Measurements from ENCODE around the gene DNAH9.
"Not testable (repeated sequence)": the region's sequence is repeated elsewhere in the genome, so short reads cannot be mapped to it uniquely, and the experiment has no call there.

The DNAH9 gene

GRCh38 chr17:11928436-11928835 lies 330.2 kb downstream of the DNAH9 start:
- H3K4me3 ChIP-seq (ENCODE audit: extremely low read depth, insufficient read depth, low read length, poor library complexity, severe bottlenecking): no peak overlapping the region
- no peaks in the 10 kb centered on the region for H3K36me3 ChIP-seq (ENCODE audit: control insufficient read depth, insufficient read depth, low read length)
- H3K27ac ChIP-seq (ENCODE audit: low read depth, low read length, severe bottlenecking): no peak overlapping the region
- H3K9me3 ChIP-seq (ENCODE audit: control insufficient read depth, low read length): no peaks in the 10 kb centered on the region
- peaks cover 13% of the 10 kb centered on the region for H3K4me1 ChIP-seq (ENCODE audit: control insufficient read depth, insufficient read depth, low read length, poor library complexity, severe bottlenecking)
- 34 to 51% methylated on average over 3 of the region's 4 CpGs for WGBS, 2 experiments (ENCODE audit: insufficient coverage in 2 of 2)

DNA sequence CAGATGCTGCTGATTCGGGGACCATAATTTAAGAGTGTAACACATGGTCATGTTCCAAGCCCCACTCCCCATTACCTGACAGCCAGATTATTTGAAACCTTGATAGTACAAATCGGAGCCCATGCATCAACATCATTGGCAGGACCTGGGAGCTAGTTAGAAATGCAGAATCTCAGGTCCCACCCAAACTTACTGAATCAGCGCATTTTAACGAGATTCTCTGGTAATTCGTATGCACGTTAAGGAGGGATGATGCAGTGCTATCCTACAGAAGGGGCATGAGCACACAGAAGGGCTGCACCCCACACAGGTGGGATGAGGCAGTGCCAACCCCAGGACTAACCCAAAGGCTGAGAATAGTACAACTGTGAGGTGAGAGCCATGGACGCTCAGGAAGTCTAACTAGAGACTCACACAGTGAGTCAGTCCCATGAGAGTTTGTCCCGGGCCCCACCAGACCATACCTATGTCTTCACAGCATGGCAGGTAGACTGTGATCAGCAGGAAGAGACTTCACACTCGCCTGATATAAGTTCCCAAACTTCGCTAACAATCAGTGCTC lies 334.1 kb downstream of the DNAH9 start:
- H3K4me1 ChIP-seq (ENCODE audit: control insufficient read depth, insufficient read depth, low read length, poor library complexity, severe bottlenecking): peaks cover 3% of the 10 kb centered on the region
- H3K36me3 ChIP-seq (ENCODE audit: control insufficient read depth, insufficient read depth, low read length): no peaks in the 10 kb centered on the region
- no peak overlapping the region for H3K27ac ChIP-seq (ENCODE audit: low read depth, low read length, severe bottlenecking)
- H3K4me3 ChIP-seq (ENCODE audit: extremely low read depth, insufficient read depth, low read length, poor library complexity, severe bottlenecking): no peak overlapping the region
- no peaks in the 10 kb centered on the region for H3K9me3 ChIP-seq (ENCODE audit: control insufficient read depth, low read length)
- WGBS, 2 experiments (ENCODE audit: insufficient coverage in 2 of 2): 92 to 95% methylated on average over 9 to 10 of the region's 10 CpGs

DNA sequence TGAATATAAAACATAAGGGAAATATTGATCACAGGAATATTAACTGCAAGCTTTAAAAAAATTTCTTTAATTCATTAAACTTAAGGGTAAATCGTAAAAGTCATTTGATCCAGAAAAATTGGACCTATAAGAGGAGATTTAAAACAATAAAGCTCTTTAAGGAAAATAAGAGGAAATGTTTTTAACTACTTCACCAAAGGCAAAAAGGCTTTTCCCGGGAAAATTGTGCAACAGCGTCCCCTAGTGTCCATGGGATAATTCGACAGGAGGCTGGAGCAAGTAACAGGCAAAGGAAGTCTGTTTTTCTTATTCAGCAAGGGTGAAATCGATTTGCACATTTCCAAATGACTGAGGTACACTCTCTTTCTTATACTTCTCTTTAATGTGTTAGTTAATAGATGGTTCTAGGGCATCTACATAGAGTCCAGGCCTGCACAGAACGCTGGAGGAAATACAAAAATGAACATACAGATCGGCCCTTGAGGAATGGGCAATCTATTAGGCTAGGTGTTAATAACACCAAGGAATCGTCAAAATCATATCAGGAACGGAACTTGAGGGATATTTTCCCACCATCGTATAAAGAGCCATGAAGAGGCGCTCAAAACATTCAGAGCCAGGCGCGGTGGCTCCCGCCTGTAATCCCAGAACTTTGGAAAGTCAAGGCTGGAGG lies 337.6 kb downstream of the DNAH9 start:
- 44 to 61% methylated on average over 9 to 11 of the region's 14 CpGs for WGBS, 2 experiments (ENCODE audit: insufficient coverage in 2 of 2)
- H3K9me3 ChIP-seq (ENCODE audit: control insufficient read depth, low read length): no peaks in the 10 kb centered on the region
- H3K36me3 ChIP-seq (ENCODE audit: control insufficient read depth, insufficient read depth, low read length): no peaks in the 10 kb centered on the region
- no peaks in the 10 kb centered on the region for H3K4me1 ChIP-seq (ENCODE audit: control insufficient read depth, insufficient read depth, low read length, poor library complexity, severe bottlenecking)
- no peak overlapping the region for H3K4me3 ChIP-seq (ENCODE audit: extremely low read depth, insufficient read depth, low read length, poor library complexity, severe bottlenecking)
- H3K27ac ChIP-seq (ENCODE audit: low read depth, low read length, severe bottlenecking): no peak overlapping the region

- Histone ChIP-seq H3K27ac (ENCODE audit: low read depth, low read length, severe bottlenecking) (no peak overlapping the region), H3K4me3 (ENCODE audit: extremely low read depth, insufficient read depth, low read length, poor library complexity, severe bottlenecking) (no peak overlapping the region), H3K9me3 (ENCODE audit: control insufficient read depth, low read length) (no peaks in the 10 kb centered on the region), H3K4me1 (ENCODE audit: control insufficient read depth, insufficient read depth, low read length, poor library complexity, severe bottlenecking) (peaks cover 6% of the 10 kb centered on the region), H3K36me3 (ENCODE audit: control insufficient read depth, insufficient read depth, low read length) (no peaks in the 10 kb centered on the region)
- WGBS, 2 experiments (ENCODE audit: insufficient coverage in 2 of 2): 67 to 100% methylated on average over 1 of the region's 2 CpGs
These were observed 342.6 kb downstream of the DNAH9 start for GRCh38 chr17:11940904-11941303.

DNA sequence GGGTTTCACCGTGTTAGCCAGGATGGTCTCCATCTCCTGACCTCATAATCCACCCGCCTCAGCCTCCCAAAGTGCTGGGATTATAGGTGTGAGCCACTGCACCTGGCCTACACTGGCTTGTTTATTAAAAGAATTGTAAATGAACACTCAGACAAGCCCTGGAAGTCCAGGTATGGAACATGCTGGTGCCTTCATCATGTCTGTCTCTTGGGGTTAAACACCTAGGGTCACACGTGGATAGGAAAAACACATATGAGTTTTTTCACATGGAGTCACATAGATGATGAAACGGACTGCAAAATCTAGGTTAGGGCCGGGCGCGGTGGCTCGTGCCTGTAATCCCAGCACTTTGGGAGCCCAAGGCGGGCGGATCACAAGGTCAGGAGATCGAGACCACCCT lies 344.8 kb downstream of the DNAH9 start:
- H3K27ac ChIP-seq (ENCODE audit: low read depth, low read length, severe bottlenecking); H3K4me1 ChIP-seq (ENCODE audit: control insufficient read depth, insufficient read depth, low read length, poor library complexity, severe bottlenecking); H3K4me3 ChIP-seq (ENCODE audit: extremely low read depth, insufficient read depth, low read length, poor library complexity, severe bottlenecking); H3K36me3 ChIP-seq (ENCODE audit: control insufficient read depth, insufficient read depth, low read length); H3K9me3 ChIP-seq (ENCODE audit: control insufficient read depth, low read length): not testable (repeated sequence)
- 90 to 92% methylated on average over 8 to 9 of the region's 11 CpGs for WGBS, 2 experiments (ENCODE audit: insufficient coverage in 2 of 2)

DNA sequence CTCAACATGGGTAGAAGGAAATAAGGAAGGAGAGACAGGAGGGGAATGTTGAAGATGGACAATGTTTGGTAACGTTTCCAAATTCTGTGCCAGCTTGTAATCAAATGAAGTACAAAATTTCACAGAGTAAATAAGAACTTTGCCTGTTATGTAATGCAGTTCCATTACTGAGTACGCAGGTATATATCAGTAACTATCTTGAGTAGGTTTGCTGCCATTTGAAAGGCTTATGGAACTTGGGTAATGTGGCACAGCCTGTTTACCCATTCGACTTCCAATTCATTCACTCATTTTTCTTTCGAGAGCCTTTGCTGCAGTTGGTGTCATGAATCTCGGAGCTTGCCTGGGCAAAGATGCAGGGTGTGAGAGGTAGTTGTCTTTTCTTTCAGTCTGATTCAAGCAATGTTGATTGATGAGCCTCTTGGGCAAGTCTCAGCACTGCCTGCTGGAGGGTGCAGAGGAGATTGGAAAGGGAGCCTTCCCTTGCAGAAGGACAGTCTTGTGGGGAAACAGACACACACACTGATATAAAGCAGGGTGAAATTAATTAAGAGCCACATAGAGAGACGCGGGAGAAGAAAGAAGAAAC lies 345.6 kb downstream of the DNAH9 start:
- no peaks in the 10 kb centered on the region for H3K36me3 ChIP-seq (ENCODE audit: control insufficient read depth, insufficient read depth, low read length)
- peaks cover 6% of the 10 kb centered on the region for H3K4me1 ChIP-seq (ENCODE audit: control insufficient read depth, insufficient read depth, low read length, poor library complexity, severe bottlenecking)
- H3K9me3 ChIP-seq (ENCODE audit: control insufficient read depth, low read length): no peaks in the 10 kb centered on the region
- 83 to 86% methylated on average over 3 to 4 of the region's 7 CpGs for WGBS, 2 experiments (ENCODE audit: insufficient coverage in 2 of 2)
- H3K4me3 ChIP-seq (ENCODE audit: extremely low read depth, insufficient read depth, low read length, poor library complexity, severe bottlenecking): no peak overlapping the region
- no peak overlapping the region for H3K27ac ChIP-seq (ENCODE audit: low read depth, low read length, severe bottlenecking)

- Histone ChIP-seq H3K27ac (ENCODE audit: low read depth, low read length, severe bottlenecking) (no peak overlapping the region), H3K4me1 (ENCODE audit: control insufficient read depth, insufficient read depth, low read length, poor library complexity, severe bottlenecking) (peaks cover 6% of the 10 kb centered on the region), H3K9me3 (ENCODE audit: control insufficient read depth, low read length) (no peaks in the 10 kb centered on the region), H3K4me3 (ENCODE audit: extremely low read depth, insufficient read depth, low read length, poor library complexity, severe bottlenecking) (no peak overlapping the region), H3K36me3 (ENCODE audit: control insufficient read depth, insufficient read depth, low read length) (no peaks in the 10 kb centered on the region)
- 94 to 100% methylated on average over 2 to 3 of the region's 3 CpGs for WGBS, 2 experiments (ENCODE audit: insufficient coverage in 2 of 2)
These were observed 346.3 kb downstream of the DNAH9 start for GRCh38 chr17:11944587-11944986.

GRCh38 chr17:11948789-11949188 lies 350.5 kb downstream of the DNAH9 start:
- H3K4me1 ChIP-seq (ENCODE audit: control insufficient read depth, insufficient read depth, low read length, poor library complexity, severe bottlenecking): peaks cover 6% of the 10 kb centered on the region
- peaks cover 12% of the 10 kb centered on the region for H3K9me3 ChIP-seq (ENCODE audit: control insufficient read depth, low read length)
- no peaks in the 10 kb centered on the region for H3K36me3 ChIP-seq (ENCODE audit: control insufficient read depth, insufficient read depth, low read length)
- WGBS, 2 experiments (ENCODE audit: insufficient coverage in 2 of 2): 90% methylated on average over 5 to 6 of the region's 6 CpGs
- H3K27ac ChIP-seq (ENCODE audit: low read depth, low read length, severe bottlenecking): no peak overlapping the region
- H3K4me3 ChIP-seq (ENCODE audit: extremely low read depth, insufficient read depth, low read length, poor library complexity, severe bottlenecking): no peak overlapping the region

GRCh38 chr17:11949571-11949970 lies 351.3 kb downstream of the DNAH9 start:
- not testable (repeated sequence) for H3K27ac ChIP-seq (ENCODE audit: low read depth, low read length, severe bottlenecking); H3K4me3 ChIP-seq (ENCODE audit: extremely low read depth, insufficient read depth, low read length, poor library complexity, severe bottlenecking); H3K4me1 ChIP-seq (ENCODE audit: control insufficient read depth, insufficient read depth, low read length, poor library complexity, severe bottlenecking); H3K36me3 ChIP-seq (ENCODE audit: control insufficient read depth, insufficient read depth, low read length)
- no CpG with 5 or more reads among the region's 1 CpG for WGBS, 2 experiments (ENCODE audit: insufficient coverage in 2 of 2)
- H3K9me3 ChIP-seq (ENCODE audit: control insufficient read depth, low read length): peaks cover 19% of the 10 kb centered on the region

DNA sequence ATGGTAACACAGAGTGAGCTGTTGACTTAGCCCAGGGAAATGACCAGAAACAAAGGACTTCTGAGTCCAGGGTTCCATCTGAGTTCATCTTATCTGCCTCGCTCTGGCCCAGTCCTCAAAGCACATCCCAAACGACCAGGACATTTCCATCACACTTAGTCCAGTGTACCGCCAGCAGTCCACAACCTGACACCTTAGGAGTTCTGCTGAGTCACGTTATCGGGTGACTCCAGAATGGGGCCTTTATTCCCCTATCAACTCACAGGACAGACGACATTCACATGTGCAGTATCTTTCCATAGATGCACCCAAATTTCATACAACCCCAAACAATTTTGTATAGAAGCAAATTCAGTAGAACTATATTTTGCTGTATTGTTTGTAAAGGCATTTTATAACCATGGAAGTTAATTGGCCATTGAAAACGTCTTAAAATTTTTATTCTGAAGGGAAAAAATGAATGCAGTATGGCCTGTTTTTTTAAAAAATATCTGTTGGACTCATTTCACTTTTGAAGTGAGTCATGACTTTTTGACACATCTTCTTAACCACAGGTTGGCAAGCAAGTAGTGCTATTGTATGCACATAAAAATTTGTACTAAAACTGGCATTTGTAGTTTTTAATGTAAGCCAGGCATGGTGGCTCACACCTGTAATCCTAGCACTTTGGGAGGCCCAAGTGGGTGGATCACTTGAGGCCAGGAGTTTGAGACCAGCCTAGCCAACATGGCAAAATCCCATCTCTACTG lies 352.7 kb downstream of the DNAH9 start:
- WGBS, 2 experiments (ENCODE audit: insufficient coverage in 2 of 2): 73 to 76% methylated on average over 4 to 6 of the region's 7 CpGs
- H3K36me3 ChIP-seq (ENCODE audit: control insufficient read depth, insufficient read depth, low read length): no peaks in the 10 kb centered on the region
- no peak overlapping the region for H3K4me3 ChIP-seq (ENCODE audit: extremely low read depth, insufficient read depth, low read length, poor library complexity, severe bottlenecking)
- H3K4me1 ChIP-seq (ENCODE audit: control insufficient read depth, insufficient read depth, low read length, poor library complexity, severe bottlenecking): no peaks in the 10 kb centered on the region
- H3K27ac ChIP-seq (ENCODE audit: low read depth, low read length, severe bottlenecking): no peak overlapping the region
- H3K9me3 ChIP-seq (ENCODE audit: control insufficient read depth, low read length): peaks cover 19% of the 10 kb centered on the region

Measured in mesodermal cell (in vitro differentiated cells).